Lower leg skin (tissue), 4 donors: ENCODE data around the gene SPP2. TPM values are rescaled to one million over a fixed set of nuclear protein-coding genes. Genes with fewer than 3 reads are reported as not detected.

Experiments
- DNase-seq, 2 donors: peaks; one replicate each; pipeline ENCODE4 v3.0.0-alpha.2; 2019; ENCODE audit warnings: low spot score in 2 of 2
- H3K4me3 ChIP-seq: fragments of 200-600 bp; sonication (generic); 2 replicates; pipeline ENCODE4 v1.5.1; 2017; ENCODE audit warnings: mild to moderate bottlenecking, low read depth; ENCODE audit not compliant: poor library complexity, severe bottlenecking
- POLR2A ChIP-seq, 2 donors: fragments of 450-650 bp; IDR thresholded peaks; one replicate each; pipeline ENCODE4 v1.6.1; 2016 to 2017; ENCODE audit warnings: antibody characterized with exemption in 2 of 2, mild to moderate bottlenecking in 1 of 2, moderate library complexity in 1 of 2
- WGBS, 2 donors: methylation state at CpG; one replicate each; pipeline ENCODE4 v1.1.5; 2018; 5-methylcytosine and 5-hydroxymethylcytosine counted together
- intact Hi-C: fragments of 100-400 bp; cut with DNase I; formaldehyde crosslinking; loops from one replicate; pipeline ENCODE4 v1.15.0; 2023; ENCODE audit warnings: low total_unique reads
- total RNA-seq, 4 donors: library from RNA; depleted of rRNA; stranded (reverse); fragments of >200 nt; gene quantifications; one replicate each; pipeline ENCODE4 v1.1.0, GENCODE V29; 2016
- TF ChIP-seq, protein P1 (sequence below), 3 donors: fragments of 450-650 bp; IDR thresholded peaks; one replicate each; pipeline ENCODE4 v1.5.1; 2016; ENCODE audit warnings: antibody characterized with exemption in 3 of 3, mild to moderate bottlenecking in 3 of 3, moderate library complexity in 2 of 3

Gene SPP2
- total RNA-seq, 4 donors from 2014 or later = not detected

DNA sequence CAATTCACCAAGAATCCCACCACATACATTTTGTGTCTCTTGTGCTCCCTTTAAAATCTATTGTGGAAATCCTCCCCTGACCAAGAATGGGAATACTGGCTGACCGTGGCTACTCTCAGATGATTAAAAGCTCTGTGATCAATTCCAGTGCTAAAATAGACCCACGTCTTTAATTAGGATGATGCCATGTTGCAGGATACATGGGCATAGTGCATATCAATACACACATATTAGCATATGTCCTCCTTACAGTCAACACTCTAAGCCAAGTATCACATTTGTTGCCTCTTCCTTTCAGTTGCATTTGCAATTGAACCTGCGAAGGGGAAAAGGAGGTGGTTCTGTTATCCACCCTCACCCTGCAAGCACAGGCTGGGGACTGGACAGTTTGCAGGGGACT, 41.8 kb downstream of the SPP2 start:
- DNase-seq = no peak
- intact Hi-C loops = no loop called here
- 78 to 89% methylated on average over 3 of the region's 3 CpGs for WGBS, 2 donors

DNA sequence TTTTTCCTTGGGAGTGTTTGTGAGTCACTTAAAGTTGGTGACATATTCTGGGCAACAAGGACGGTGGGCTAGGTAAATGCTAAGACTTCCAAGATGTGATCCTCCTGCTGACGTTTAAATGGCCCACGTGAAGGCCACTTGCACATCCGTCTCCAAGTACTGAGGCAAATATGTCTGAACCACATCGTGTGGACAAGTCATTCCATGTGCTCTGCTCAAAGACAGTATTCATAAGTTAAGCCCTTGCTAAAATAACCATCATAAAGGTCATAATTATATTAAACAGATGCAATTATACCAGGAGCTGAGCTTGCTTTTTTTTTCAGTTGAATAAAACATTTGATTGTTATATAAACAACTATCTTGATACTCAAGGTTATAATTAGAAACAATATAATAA, 44.8 kb downstream of the SPP2 start:
- no peak overlapping the region for H3K4me3 ChIP-seq
- 76 to 79% methylated on average over 5 of the region's 5 CpGs for WGBS, 2 donors
- no peak for DNase-seq
- TF ChIP-seq, protein P1, sequence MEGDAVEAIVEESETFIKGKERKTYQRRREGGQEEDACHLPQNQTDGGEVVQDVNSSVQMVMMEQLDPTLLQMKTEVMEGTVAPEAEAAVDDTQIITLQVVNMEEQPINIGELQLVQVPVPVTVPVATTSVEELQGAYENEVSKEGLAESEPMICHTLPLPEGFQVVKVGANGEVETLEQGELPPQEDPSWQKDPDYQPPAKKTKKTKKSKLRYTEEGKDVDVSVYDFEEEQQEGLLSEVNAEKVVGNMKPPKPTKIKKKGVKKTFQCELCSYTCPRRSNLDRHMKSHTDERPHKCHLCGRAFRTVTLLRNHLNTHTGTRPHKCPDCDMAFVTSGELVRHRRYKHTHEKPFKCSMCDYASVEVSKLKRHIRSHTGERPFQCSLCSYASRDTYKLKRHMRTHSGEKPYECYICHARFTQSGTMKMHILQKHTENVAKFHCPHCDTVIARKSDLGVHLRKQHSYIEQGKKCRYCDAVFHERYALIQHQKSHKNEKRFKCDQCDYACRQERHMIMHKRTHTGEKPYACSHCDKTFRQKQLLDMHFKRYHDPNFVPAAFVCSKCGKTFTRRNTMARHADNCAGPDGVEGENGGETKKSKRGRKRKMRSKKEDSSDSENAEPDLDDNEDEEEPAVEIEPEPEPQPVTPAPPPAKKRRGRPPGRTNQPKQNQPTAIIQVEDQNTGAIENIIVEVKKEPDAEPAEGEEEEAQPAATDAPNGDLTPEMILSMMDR (IDR thresholded peaks at IDR 0.05) = no peak
- no peak for TF ChIP-seq POLR2A (IDR thresholded peaks at IDR 0.05)
- intact Hi-C loops = no loop called here

More for the DNA sequence above, 41.8 kb downstream of the SPP2 start:
- TF ChIP-seq POLR2A (IDR thresholded peaks at IDR 0.05) = no peak
- TF ChIP-seq, protein P1 (IDR thresholded peaks at IDR 0.05) = no peak
- H3K4me3 ChIP-seq = no peak overlapping the region

DNA sequence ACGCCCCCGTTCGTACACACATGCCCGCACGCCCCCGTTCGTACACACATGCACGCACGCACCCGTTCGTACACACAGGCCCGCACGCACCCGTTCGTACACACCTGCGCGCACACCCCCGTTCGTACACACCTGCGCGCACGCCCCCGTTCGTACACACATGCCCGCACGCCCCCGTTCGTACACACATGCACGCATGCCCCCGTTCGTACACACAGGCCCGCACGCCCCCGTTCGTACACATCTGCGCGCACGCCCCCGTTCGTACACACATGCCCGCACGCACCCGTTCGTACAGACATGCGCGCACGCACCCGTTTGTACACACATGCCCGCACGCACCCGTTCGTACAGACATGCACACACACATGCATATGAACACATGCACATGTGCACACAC, 45.7 kb downstream of the SPP2 start:
- DNase-seq = no peak
- H3K4me3 ChIP-seq = no peak overlapping the region
- TF ChIP-seq POLR2A (IDR thresholded peaks at IDR 0.05) = no peak
- TF ChIP-seq, protein P1 (IDR thresholded peaks at IDR 0.05) = no peak
- intact Hi-C loops = no loop called here
- WGBS, 2 donors = 94 to 96% methylated on average over 52 of the region's 52 CpGs

DNA sequence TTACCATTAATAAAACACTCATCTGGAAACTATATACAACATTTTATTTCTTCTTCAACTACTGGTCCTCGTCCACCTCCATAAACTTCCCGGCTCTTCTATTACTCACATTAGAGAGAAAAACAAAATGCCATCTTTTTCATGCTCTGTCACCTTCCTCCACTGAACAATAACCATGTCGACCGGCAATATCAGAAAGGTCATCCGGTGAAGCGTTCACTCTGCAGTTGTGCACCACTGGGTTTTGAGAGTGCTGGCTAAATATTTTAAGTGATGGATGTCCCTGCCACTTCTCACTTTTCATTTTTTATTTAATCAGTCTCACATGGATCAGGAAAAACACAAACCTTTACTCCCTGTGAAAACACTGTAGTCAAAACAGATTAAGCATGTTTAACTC, 48.2 kb downstream of the SPP2 start:
- TF ChIP-seq POLR2A (IDR thresholded peaks at IDR 0.05) = no peak
- TF ChIP-seq, protein P1 (IDR thresholded peaks at IDR 0.05) = no peak
- intact Hi-C loops = no loop called here
- no peak overlapping the region for H3K4me3 ChIP-seq
- DNase-seq = no peak
- 70 to 73% methylated on average over 6 of the region's 6 CpGs for WGBS, 2 donors

DNA sequence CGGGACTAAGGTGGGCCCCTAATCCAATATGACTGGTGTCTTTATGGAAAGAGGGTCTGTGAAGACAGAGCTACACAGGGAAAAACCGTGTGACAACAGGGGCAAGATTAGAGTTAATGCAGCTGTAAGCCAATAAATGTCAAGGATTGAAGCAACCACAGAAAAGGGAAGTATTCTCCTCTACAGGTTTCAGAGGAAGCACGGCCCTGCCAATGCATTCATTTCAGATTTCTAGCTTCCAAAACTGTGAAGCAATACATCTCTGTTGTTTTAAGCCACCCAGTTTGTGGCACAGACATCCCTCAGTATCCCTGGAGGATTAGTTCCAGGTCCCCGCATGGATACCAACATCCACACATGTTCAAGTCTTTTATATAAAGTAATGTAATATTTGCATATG, 48.8 kb downstream of the SPP2 start:
- TF ChIP-seq, protein P1 (IDR thresholded peaks at IDR 0.05) = no peak
- no peak for TF ChIP-seq POLR2A (IDR thresholded peaks at IDR 0.05)
- H3K4me3 ChIP-seq = no peak overlapping the region
- intact Hi-C loops = no loop called here
- no peak for DNase-seq
- WGBS, 2 donors = 58 to 59% methylated on average over 4 of the region's 4 CpGs

DNA sequence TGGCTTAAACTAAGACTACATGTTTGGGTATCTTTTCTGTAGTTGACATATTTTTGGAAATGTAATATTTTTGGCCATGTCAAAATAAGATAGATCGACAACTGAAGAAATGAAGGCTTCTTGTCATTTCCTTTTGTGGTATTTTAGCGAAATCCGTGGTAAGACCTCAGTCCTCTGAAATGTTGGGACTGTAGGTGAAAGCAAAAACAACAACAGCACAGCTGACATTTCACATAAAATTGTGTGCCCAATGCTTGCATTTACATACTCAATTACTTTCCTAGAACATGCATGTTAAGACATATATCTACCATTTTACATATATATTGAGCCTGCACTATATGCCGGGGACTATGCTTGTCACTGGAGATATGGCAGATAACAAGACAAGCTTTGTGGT, 50.2 kb downstream of the SPP2 start:
- intact Hi-C loops = no loop called here
- TF ChIP-seq POLR2A (IDR thresholded peaks at IDR 0.05) = no peak
- TF ChIP-seq, protein P1 (IDR thresholded peaks at IDR 0.05) = no peak
- no peak overlapping the region for H3K4me3 ChIP-seq

More for the DNA sequence above, 50.2 kb downstream of the SPP2 start:
- no peak for DNase-seq
- WGBS, 2 donors = 72 to 73% methylated on average over 4 of the region's 4 CpGs
